NCI-H446 treated with DMSO at 0.1 percent for 48 hours (cell line): ENCODE measurements around the gene ABCD3.

Experiments used
- DNase-seq: peaks from one replicate; lab custom pipeline; 2025; lab: John Stamatoyannopoulos, UW

Gene ABCD3

GRCh38 chr1:94527447-94528031, 109.3 kb downstream of the ABCD3 start:
- no peak for DNase-seq

GRCh38 chr1:94528299-94528698, 110.1 kb downstream of the ABCD3 start:
- peak; percentile 11 for DNase-seq

GRCh38 chr1:94528826-94529225, 110.6 kb downstream of the ABCD3 start:
- no peak for DNase-seq

GRCh38 chr1:94529416-94529815, 111.2 kb downstream of the ABCD3 start:
- no peak for DNase-seq

- no peak for DNase-seq
Observed at GRCh38 chr1:94530373-94530878, 112.2 kb downstream of the ABCD3 start.

GRCh38 chr1:94531664-94532063, 113.5 kb downstream of the ABCD3 start:
- DNase-seq, result no peak

GRCh38 chr1:94532077-94532476, 113.9 kb downstream of the ABCD3 start:
- no peak for DNase-seq

GRCh38 chr1:94535095-94535494, 116.9 kb downstream of the ABCD3 start:
- no peak for DNase-seq

GRCh38 chr1:94535879-94536278, 117.7 kb downstream of the ABCD3 start:
- no peak for DNase-seq

- DNase-seq, result no peak
Observed at GRCh38 chr1:94537254-94537653, 119.1 kb downstream of the ABCD3 start.

GRCh38 chr1:94538243-94538827, 120.1 kb downstream of the ABCD3 start:
- no peak for DNase-seq

GRCh38 chr1:94539496-94539895, 121.3 kb downstream of the ABCD3 start:
- DNase-seq, result peak; percentile 10

- DNase-seq, result no peak
Observed at GRCh38 chr1:94540440-94541245, 122.5 kb downstream of the ABCD3 start.

GRCh38 chr1:94541246-94542087, 123.3 kb downstream of the ABCD3 start, which contains the start of gene F3:
F3 (minus strand) TSS chr1:94541759; CDS start chr1:94541636, 123 bp downstream.
- peak; percentile 33 for DNase-seq

- DNase-seq, result no peak
Observed at GRCh38 chr1:94542088-94542870, 124.1 kb downstream of the ABCD3 start.

GRCh38 chr1:94543001-94543400, 124.8 kb downstream of the ABCD3 start:
- no peak for DNase-seq

GRCh38 chr1:94543893-94544635, 125.9 kb downstream of the ABCD3 start:
- no peak for DNase-seq

GRCh38 chr1:94544706-94545490, 126.7 kb downstream of the ABCD3 start:
- no peak for DNase-seq

- no peak for DNase-seq
Observed at GRCh38 chr1:94549706-94550105, 131.5 kb downstream of the ABCD3 start.

- no peak for DNase-seq
Observed at GRCh38 chr1:94550396-94550795, 132.2 kb downstream of the ABCD3 start.
